Measurements from ENCODE around the gene PXK.
A peak's percentile ranks its signal among the peaks of the same experiment; 100 is the strongest.

The PXK gene

GRCh38 chr3:58464866-58465265 is 132.2 kb downstream of the PXK start:
- TF ChIP-seq POLR2A (IDR thresholded peaks at IDR 0.05; ENCODE audit: extremely low read depth, insufficient read length) (no peak), CTCF (IDR thresholded peaks at IDR 0.05; ENCODE audit: low read depth, low read length) (no peak), MYC (IDR thresholded peaks at IDR 0.05; ENCODE audit: low read depth, low read length) (no peak)
- TF ChIP-seq, protein P1, sequence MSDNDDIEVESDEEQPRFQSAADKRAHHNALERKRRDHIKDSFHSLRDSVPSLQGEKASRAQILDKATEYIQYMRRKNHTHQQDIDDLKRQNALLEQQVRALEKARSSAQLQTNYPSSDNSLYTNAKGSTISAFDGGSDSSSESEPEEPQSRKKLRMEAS (IDR thresholded peaks at IDR 0.05; ENCODE audit: low read depth, low read length), result no peak
- DNase-seq (ENCODE audit: low read depth), result no peak

GRCh38 chr3:58466899-58467563 is 134.3 kb downstream of the PXK start:
- no peak overlapping the region for H3K4me3 ChIP-seq (ENCODE audit: low read depth, low read length)
- no peak for DNase-seq (ENCODE audit: low read depth)
- no peak for TF ChIP-seq MYC (IDR thresholded peaks at IDR 0.05; ENCODE audit: low read depth, low read length)
- no peak for TF ChIP-seq POLR2A (IDR thresholded peaks at IDR 0.05; ENCODE audit: extremely low read depth, insufficient read length)
- TF ChIP-seq, protein P1 (IDR thresholded peaks at IDR 0.05; ENCODE audit: low read depth, low read length), result no peak
- TF ChIP-seq CTCF (IDR thresholded peaks at IDR 0.05; ENCODE audit: low read depth, low read length), result no peak

More at GRCh38 chr3:58464866-58465265, 132.2 kb downstream of the PXK start:
- H3K4me3 ChIP-seq (ENCODE audit: low read depth, low read length), result no peak overlapping the region

DNA sequence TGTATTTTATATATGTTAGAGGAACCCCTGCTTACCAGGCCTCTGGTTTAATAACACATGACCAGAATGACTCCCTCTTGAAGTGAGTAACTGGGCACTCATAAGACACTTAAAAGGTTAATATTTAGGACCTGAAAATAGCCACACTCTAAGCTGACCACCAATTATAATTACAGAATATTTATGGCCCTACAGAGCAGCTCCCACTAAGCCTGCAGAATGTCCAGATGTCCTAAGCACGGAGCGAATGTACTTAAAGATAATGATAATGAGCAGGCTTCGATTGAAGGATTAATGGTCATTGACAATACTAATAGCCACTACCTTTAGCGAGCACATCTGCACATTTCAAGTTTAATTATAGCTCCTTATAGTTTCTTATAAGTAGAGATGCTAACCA is 136.4 kb downstream of the PXK start:
- TF ChIP-seq, protein P1 (IDR thresholded peaks at IDR 0.05; ENCODE audit: low read depth, low read length), result no peak
- TF ChIP-seq POLR2A (IDR thresholded peaks at IDR 0.05; ENCODE audit: extremely low read depth, insufficient read length) (no peak), CTCF (IDR thresholded peaks at IDR 0.05; ENCODE audit: low read depth, low read length) (no peak), MYC (IDR thresholded peaks at IDR 0.05; ENCODE audit: low read depth, low read length) (no peak)
- H3K4me3 ChIP-seq (ENCODE audit: low read depth, low read length), result no peak overlapping the region
- DNase-seq (ENCODE audit: low read depth), result no peak

DNA sequence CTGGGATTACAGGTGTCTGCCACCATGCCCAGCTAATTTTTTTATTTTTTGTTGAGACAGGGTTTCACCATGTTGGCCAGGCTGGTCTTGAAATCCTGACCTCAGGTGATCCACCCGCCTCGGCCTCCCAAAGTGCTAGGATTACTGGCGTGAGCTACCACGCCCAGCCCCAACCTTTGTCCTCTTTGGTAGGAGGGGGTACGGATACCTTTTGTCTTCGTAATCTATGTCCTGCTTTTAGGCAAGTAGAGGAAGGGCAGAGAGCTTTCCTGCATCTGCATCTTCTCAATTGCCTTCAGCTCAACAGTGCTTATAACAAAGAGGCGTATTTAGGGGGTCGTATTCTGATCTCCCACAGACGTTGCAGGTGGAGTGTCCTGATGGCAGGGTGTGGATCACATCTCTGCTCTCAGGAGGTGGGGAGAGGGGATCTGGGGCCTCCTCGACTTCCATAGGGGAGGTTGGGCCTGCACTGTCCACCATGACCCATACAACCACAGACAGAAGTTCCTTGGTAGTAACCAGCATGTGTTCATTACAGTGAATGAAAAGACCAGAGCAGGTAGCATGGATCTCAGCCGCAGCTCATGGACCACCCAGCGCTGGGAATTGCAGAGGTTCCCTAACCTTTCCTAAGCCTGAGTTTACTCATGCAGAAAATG is 137.8 kb downstream of the PXK start:
- H3K4me3 ChIP-seq (ENCODE audit: low read depth, low read length), result no peak overlapping the region
- no peak for DNase-seq (ENCODE audit: low read depth)
- TF ChIP-seq MYC (IDR thresholded peaks at IDR 0.05; ENCODE audit: low read depth, low read length), result no peak
- TF ChIP-seq CTCF (IDR thresholded peaks at IDR 0.05; ENCODE audit: low read depth, low read length), result no peak
- TF ChIP-seq POLR2A (IDR thresholded peaks at IDR 0.05; ENCODE audit: extremely low read depth, insufficient read length), result no peak
- TF ChIP-seq, protein P1 (IDR thresholded peaks at IDR 0.05; ENCODE audit: low read depth, low read length), result no peak

- H3K4me3 ChIP-seq (ENCODE audit: low read depth, low read length), result no peak overlapping the region
- peak; percentile 94 for DNase-seq (ENCODE audit: low read depth)
- TF ChIP-seq POLR2A (IDR thresholded peaks at IDR 0.05; ENCODE audit: extremely low read depth, insufficient read length) (no peak), CTCF (IDR thresholded peaks at IDR 0.05; ENCODE audit: low read depth, low read length) (no peak), MYC (IDR thresholded peaks at IDR 0.05; ENCODE audit: low read depth, low read length) (peak; percentile 76)
- TF ChIP-seq, protein P1 (IDR thresholded peaks at IDR 0.05; ENCODE audit: low read depth, low read length), result peak; percentile 70
Observed at GRCh38 chr3:58471025-58471887, 138.6 kb downstream of the PXK start.
